Aorta (tissue), 5 donors: Measurements from ENCODE around the gene P2RX6. TPM values are rescaled to one million over a fixed set of nuclear protein-coding genes. Genes with fewer than 3 reads are reported as not detected.
"Not testable (repeated sequence)": the region's sequence is repeated elsewhere in the genome, so short reads cannot be mapped to it uniquely, and the experiment has no call there.

Experiments
- ATAC-seq: fragments of 200-7000 bp; cut with Tn5 transposase; one replicate; pipeline ENCODE4 v1.9.1; 2022; ENCODE audit warnings: moderate library complexity; ENCODE audit not compliant: low FRiP score
- DNase-seq, 2 donors: peaks; one replicate each; pipeline ENCODE4 v3.0.0-alpha.2; 2020
- H3K27ac ChIP-seq, 2 donors: one replicate each; pipeline ENCODE4 v1.5.1; 2013; ENCODE audit warnings: low read length in 2 of 2, mild to moderate bottlenecking in 2 of 2, moderate library complexity in 2 of 2, control low read depth in 1 of 2, inconsistent platforms in 1 of 2, low read depth in 1 of 2
- H3K27me3 ChIP-seq, 2 donors: one replicate each; pipeline ENCODE4 v1.6.1; 2013; ENCODE audit warnings: control low read depth in 1 of 2, low read length in 1 of 2, mild to moderate bottlenecking in 1 of 2, moderate library complexity in 1 of 2; ENCODE audit not compliant: insufficient read depth in 2 of 2, control insufficient read depth in 1 of 2
- H3K36me3 ChIP-seq, 2 donors: one replicate each; pipeline ENCODE4 v1.6.1; 2013; ENCODE audit warnings: control low read depth in 1 of 2, low read length in 1 of 2, mild to moderate bottlenecking in 1 of 2; ENCODE audit not compliant: insufficient read depth in 2 of 2, control insufficient read depth in 1 of 2
- H3K4me1 ChIP-seq, 2 donors: one replicate each; pipeline ENCODE4 v1.6.1; 2013; ENCODE audit warnings: low read length in 2 of 2, control low read depth in 1 of 2, mild to moderate bottlenecking in 1 of 2, moderate library complexity in 1 of 2; ENCODE audit not compliant: insufficient read depth in 2 of 2, control insufficient read depth in 1 of 2
- H3K4me3 ChIP-seq, 2 donors: one replicate each; pipeline ENCODE4 v1.5.1; 2013; ENCODE audit warnings: low read length in 2 of 2, control low read depth in 1 of 2, mild to moderate bottlenecking in 1 of 2
- H3K9me3 ChIP-seq: one replicate; pipeline ENCODE4 v1.6.1; 2013; ENCODE audit warnings: mild to moderate bottlenecking, low read length; ENCODE audit not compliant: control insufficient read depth
- WGBS, 2 donors: extraction: QIAGEN DNeasy Blood & Tissue Kit; methylation state at CpG; one replicate each; pipeline ENCODE4 v1.1.7; 2013; 5-methylcytosine and 5-hydroxymethylcytosine counted together
- intact Hi-C, 2 donors: fragments of 100-400 bp; cut with DNase I; formaldehyde crosslinking; loops; one replicate each; pipeline versions ENCODE4 v1.14.2 to v1.15.0; 2022
- polyA plus RNA-seq, 2 donors: library from polyadenylated mRNA; stranded (reverse); fragments of 200-250 nt; gene quantifications; one replicate each; pipeline ENCODE4 v1.2.3, GENCODE V29; 2013
- total RNA-seq, 2 donors: library from RNA; stranded (reverse); fragmentation: NEBNext Ultra II Directional; extraction: Animal tissue kit (Norgen Biotek cat#: 25700); gene quantifications; one replicate each; pipeline ENCODE4 v1.2.1, GENCODE V29; 2021
- donor health status: healthy with polysubstance abuse.
- donor health status: Bipolar disorder and iron deficiency.
- donor health status: DM: no; HTN: no; CAD: no.
- donor health status: DM: no; HTN: no; CAD: no.
- donor health status: DM: yes; HTN: yes; CAD: no.

P2RX6 gene
- total and polyA plus RNA-seq, 4 donors, result 0.13 to 1.1 (median 0.49) TPM

GRCh38 chr22:21032868-21033688 lies 18.1 kb downstream of the P2RX6 start:
- H3K4me1 ChIP-seq, result no peaks in the 10 kb centered on the region
- no peaks in the 10 kb centered on the region for H3K9me3 ChIP-seq
- no peaks in the 10 kb centered on the region for H3K27me3 ChIP-seq
- no peaks in the 10 kb centered on the region for H3K36me3 ChIP-seq
- no peak overlapping the region for H3K4me3 ChIP-seq
- ATAC-seq (no peak), DNase-seq (no peak)
- 85 to 86% methylated on average over 12 of the region's 12 CpGs for WGBS, 2 donors
- H3K27ac ChIP-seq, result no peak overlapping the region
- intact Hi-C loops, result no loop called here

- Histone ChIP-seq H3K36me3 (no peaks in the 10 kb centered on the region), H3K27me3 (no peaks in the 10 kb centered on the region), H3K27ac (no peak overlapping the region), H3K9me3 (no peaks in the 10 kb centered on the region), H3K4me3 (no peak overlapping the region), H3K4me1 (no peaks in the 10 kb centered on the region)
- DNase-seq (no peak), ATAC-seq (no peak)
- intact Hi-C loops, result no loop called here
- WGBS, 2 donors, result 90 to 92% methylated on average over 3 of the region's 3 CpGs
These were observed 18.9 kb downstream of the P2RX6 start for GRCh38 chr22:21033895-21034294.

- Histone ChIP-seq H3K36me3 (no peaks in the 10 kb centered on the region), H3K4me1 (no peaks in the 10 kb centered on the region), H3K27ac (no peak overlapping the region), H3K4me3 (no peak overlapping the region), H3K27me3 (no peaks in the 10 kb centered on the region), H3K9me3 (no peaks in the 10 kb centered on the region)
- intact Hi-C loops, result no loop called here
- DNase-seq, result no peak
- ATAC-seq, result no peak
- WGBS, 2 donors, result 76 to 85% methylated on average over 3 of the region's 3 CpGs
These were observed 20.0 kb downstream of the P2RX6 start for GRCh38 chr22:21034989-21035388.

- WGBS, 2 donors, result 22 to 29% methylated on average over 2 of the region's 2 CpGs
- H3K27me3 ChIP-seq, result no peaks in the 10 kb centered on the region
- H3K4me3 ChIP-seq, result no peak overlapping the region
- no peak for DNase-seq
- ATAC-seq, result peak; percentile 50
- H3K36me3 ChIP-seq, result no peaks in the 10 kb centered on the region
- no peak overlapping the region for H3K27ac ChIP-seq
- intact Hi-C loops, result no loop called here
- no peaks in the 10 kb centered on the region for H3K4me1 ChIP-seq
- H3K9me3 ChIP-seq, result no peaks in the 10 kb centered on the region
These were observed 23.4 kb downstream of the P2RX6 start for GRCh38 chr22:21038405-21038804.

GRCh38 chr22:21039158-21039557 lies 24.2 kb downstream of the P2RX6 start:
- 88 to 94% methylated on average over 5 of the region's 5 CpGs for WGBS, 2 donors

GRCh38 chr22:21041937-21042336 lies 27.0 kb downstream of the P2RX6 start:
- Histone ChIP-seq H3K4me1 (no peaks in the 10 kb centered on the region), H3K27ac (no peak overlapping the region), H3K9me3 (no peaks in the 10 kb centered on the region), H3K4me3 (no peak overlapping the region), H3K27me3 (no peaks in the 10 kb centered on the region), H3K36me3 (no peaks in the 10 kb centered on the region)
- DNase-seq (no peak), ATAC-seq (no peak)
- intact Hi-C loops, result no loop called here
- WGBS, 2 donors, result 89 to 95% methylated on average over 4 of the region's 4 CpGs

More at GRCh38 chr22:21039158-21039557, 24.2 kb downstream of the P2RX6 start:
- H3K27me3 ChIP-seq, H3K4me1 ChIP-seq, H3K36me3 ChIP-seq, H3K9me3 ChIP-seq, H3K4me3 ChIP-seq, intact Hi-C loops, H3K27ac ChIP-seq, ATAC-seq: not testable (repeated sequence)
- peak in 1 of 2 donors; percentile 9 for DNase-seq

- WGBS, 2 donors, result 93 to 94% methylated on average over 4 to 6 of the region's 6 CpGs
- no peak overlapping the region for H3K27ac ChIP-seq
- H3K4me3 ChIP-seq, result no peak overlapping the region
- no peaks in the 10 kb centered on the region for H3K36me3 ChIP-seq
- H3K9me3 ChIP-seq, result no peaks in the 10 kb centered on the region
- no peak for ATAC-seq
- DNase-seq, result peak in 1 of 2 donors; percentile 26
- H3K27me3 ChIP-seq, result no peaks in the 10 kb centered on the region
- H3K4me1 ChIP-seq, result no peaks in the 10 kb centered on the region
- intact Hi-C loops, result no loop called here
These were observed 28.3 kb downstream of the P2RX6 start for GRCh38 chr22:21042978-21043859.

GRCh38 chr22:21043860-21044535 lies 29.0 kb downstream of the P2RX6 start:
- Histone ChIP-seq H3K9me3 (no peaks in the 10 kb centered on the region), H3K36me3 (no peaks in the 10 kb centered on the region), H3K27ac (no peak overlapping the region), H3K27me3 (no peaks in the 10 kb centered on the region), H3K4me3 (no peak overlapping the region), H3K4me1 (no peaks in the 10 kb centered on the region)
- peak in 1 of 2 donors; percentile 38 for DNase-seq
- intact Hi-C loops, result no loop called here
- 85 to 86% methylated on average over 15 of the region's 15 CpGs for WGBS, 2 donors
- no peak for ATAC-seq
